ENCODE measurements around the gene EIF2B5. TPM values are rescaled to one million over a fixed set of nuclear protein-coding genes. Genes with fewer than 3 reads are reported as not detected.

Gene EIF2B5
- total and polyA plus RNA-seq, 9 of the 15 experiments (the other 6 are each of a cell fraction or from before 2014, with no cell fraction given): 19.1 to 92.4 (median 74.0) TPM

GRCh38 chr3:184135149-184135910 is at the start of gene EIF2B5 (continued):
- TF ChIP-seq RBM22 (IDR thresholded peaks at IDR 0.05; ENCODE audit: low read depth, low read length, poor library complexity, severe bottlenecking) (no peak), SLC30A9 (CRISPR knock-in tag; IDR thresholded peaks at IDR 0.05) (no peak), ZNF3 (CRISPR knock-in tag; IDR thresholded peaks at IDR 0.05) (no peak), STAG1 (CRISPR knock-in tag; IDR thresholded peaks at IDR 0.05; ENCODE audit: borderline replicate concordance) (no peak), NCOA4 (IDR thresholded peaks at IDR 0.05; ENCODE audit: partially characterized antibody) (no peak), HNRNPUL1 (IDR thresholded peaks at IDR 0.05; ENCODE audit: low read length) (no peak), MAFF (IDR thresholded peaks at IDR 0.05; ENCODE audit: low read length) (no peak), CBX3 (IDR thresholded peaks at IDR 0.05; ENCODE audit: borderline replicate concordance in 1 of 2, low read length in 2 of 2) (no peak), AFF1 (IDR thresholded peaks at IDR 0.05; ENCODE audit: low read depth in 1 of 2, partially characterized antibody in 2 of 2) (peak in 1 of 2 experiments; percentile 34), POU5F1 (IDR thresholded peaks at IDR 0.05; ENCODE audit: borderline replicate concordance, low read depth, low read length, partially characterized antibody) (peak; percentile 100), E2F8 (IDR thresholded peaks at IDR 0.05; ENCODE audit: low read depth, partially characterized antibody) (peak; percentile 87), RUNX1 (IDR thresholded peaks at IDR 0.05; ENCODE audit: low read depth) (no peak), HMGN3 (IDR thresholded peaks at IDR 0.05; ENCODE audit: borderline replicate concordance, extremely low read depth, insufficient read length, low read depth, low read length) (no peak), PBX2 (CRISPR knock-in tag; IDR thresholded peaks at IDR 0.05; ENCODE audit: low read depth) (no peak), PBX2 (tag; conservative IDR thresholded peaks at IDR 0.05; ENCODE audit: low read depth) (no peak)
- TF ChIP-seq, protein P1, sequence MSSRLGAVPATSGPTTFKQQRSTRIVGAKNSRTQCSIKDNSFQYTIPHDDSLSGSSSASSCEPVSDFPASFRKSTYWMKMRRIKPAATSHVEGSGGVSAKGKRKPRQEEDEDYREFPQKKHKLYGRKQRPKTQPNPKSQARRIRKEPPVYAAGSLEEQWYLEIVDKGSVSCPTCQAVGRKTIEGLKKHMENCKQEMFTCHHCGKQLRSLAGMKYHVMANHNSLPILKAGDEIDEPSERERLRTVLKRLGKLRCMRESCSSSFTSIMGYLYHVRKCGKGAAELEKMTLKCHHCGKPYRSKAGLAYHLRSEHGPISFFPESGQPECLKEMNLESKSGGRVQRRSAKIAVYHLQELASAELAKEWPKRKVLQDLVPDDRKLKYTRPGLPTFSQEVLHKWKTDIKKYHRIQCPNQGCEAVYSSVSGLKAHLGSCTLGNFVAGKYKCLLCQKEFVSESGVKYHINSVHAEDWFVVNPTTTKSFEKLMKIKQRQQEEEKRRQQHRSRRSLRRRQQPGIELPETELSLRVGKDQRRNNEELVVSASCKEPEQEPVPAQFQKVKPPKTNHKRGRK (tag; IDR thresholded peaks at IDR 0.05): no peak
